HG02970 (cell line): Measurements from ENCODE around the gene LTBP1.

Source experiments
- ATAC-seq: cut with Tn5 transposase; IDR thresholded peaks from one replicate; pipeline ENCODE4 v1.9.1; 2021; ENCODE audit warnings: mild to moderate bottlenecking, moderate library complexity, moderate number of reproducible peaks; ENCODE audit not compliant: unreplicated experiment, low FRiP score

The LTBP1 gene

GRCh38 chr2:33005057-33005456, 58.3 kb downstream of the LTBP1 start:
- no peak for ATAC-seq

GRCh38 chr2:33008716-33009115, 62.0 kb downstream of the LTBP1 start:
- no peak for ATAC-seq

- no peak for ATAC-seq
These were observed 62.5 kb downstream of the LTBP1 start for GRCh38 chr2:33009249-33009648.

- no peak for ATAC-seq
These were observed 64.6 kb downstream of the LTBP1 start for GRCh38 chr2:33011373-33011772.

GRCh38 chr2:33011941-33012340, 65.2 kb downstream of the LTBP1 start:
- ATAC-seq: no peak

- no peak for ATAC-seq
These were observed 66.9 kb downstream of the LTBP1 start for GRCh38 chr2:33013684-33014110.

- ATAC-seq: no peak
These were observed 67.5 kb downstream of the LTBP1 start for GRCh38 chr2:33014268-33014667.

GRCh38 chr2:33015421-33016142, 68.8 kb downstream of the LTBP1 start:
- ATAC-seq: no peak

GRCh38 chr2:33018271-33018670, 71.5 kb downstream of the LTBP1 start:
- no peak for ATAC-seq

- no peak for ATAC-seq
These were observed 73.0 kb downstream of the LTBP1 start for GRCh38 chr2:33019796-33020195.

GRCh38 chr2:33020883-33021282, 74.1 kb downstream of the LTBP1 start:
- ATAC-seq: no peak

GRCh38 chr2:33021542-33022227, 74.9 kb downstream of the LTBP1 start:
- ATAC-seq: no peak

GRCh38 chr2:33022395-33022985, 75.7 kb downstream of the LTBP1 start:
- no peak for ATAC-seq

- ATAC-seq: no peak
These were observed 76.4 kb downstream of the LTBP1 start for GRCh38 chr2:33022989-33023727.

GRCh38 chr2:33023728-33024500, 77.2 kb downstream of the LTBP1 start:
- no peak for ATAC-seq

- no peak for ATAC-seq
These were observed 78.0 kb downstream of the LTBP1 start for GRCh38 chr2:33024758-33025157.

- ATAC-seq: no peak
These were observed 82.7 kb downstream of the LTBP1 start for GRCh38 chr2:33029459-33029858.

- ATAC-seq: no peak
These were observed 83.2 kb downstream of the LTBP1 start for GRCh38 chr2:33029926-33030325.

GRCh38 chr2:33030326-33030725, 83.6 kb downstream of the LTBP1 start:
- ATAC-seq: no peak

- no peak for ATAC-seq
These were observed 85.5 kb downstream of the LTBP1 start for GRCh38 chr2:33032245-33032644.
